T follicular helper cell (primary cell): ENCODE measurements around the gene TCP11.

Experiments
- DNase-seq: peaks from one replicate; pipeline ENCODE4 v3.0.0-alpha.2; 2020; ENCODE audit warnings: low read depth
- total RNA-seq, 2 experiments: gene quantifications; one replicate each; lab custom pipeline; 2026; lab: John Stamatoyannopoulos, UW

Gene TCP11
- 0 reads per million in 2 experiments for total RNA-seq

- no peak for DNase-seq
These were observed at the start of gene TCP11 for GRCh38 chr6:35141007-35141655. TSS of gene TCP11 (minus strand) at chr6:35141339. CDS start at chr6:35140870, 469 bp downstream.

GRCh38 chr6:35190306-35190705 lies 49.2 kb upstream of the TCP11 start:
- DNase-seq: no peak

- no peak for DNase-seq
These were observed 47.7 kb upstream of the TCP11 start for GRCh38 chr6:35188886-35189285.

GRCh38 chr6:35186571-35186970 lies 45.4 kb upstream of the TCP11 start:
- DNase-seq: no peak

- DNase-seq: no peak
These were observed 44.8 kb upstream of the TCP11 start for GRCh38 chr6:35185971-35186370.

- DNase-seq: no peak
These were observed 44.2 kb upstream of the TCP11 start for GRCh38 chr6:35185302-35185681.

- no peak for DNase-seq
These were observed 43.6 kb upstream of the TCP11 start for GRCh38 chr6:35184580-35185301.

GRCh38 chr6:35183935-35184334 lies 42.8 kb upstream of the TCP11 start:
- no peak for DNase-seq

- no peak for DNase-seq
These were observed 42.1 kb upstream of the TCP11 start for GRCh38 chr6:35183281-35183680.

GRCh38 chr6:35181933-35182612 lies 40.9 kb upstream of the TCP11 start:
- DNase-seq: no peak

- no peak for DNase-seq
These were observed 40.3 kb upstream of the TCP11 start for GRCh38 chr6:35181308-35181932.

GRCh38 chr6:35179901-35180535 lies 38.9 kb upstream of the TCP11 start:
- no peak for DNase-seq

- no peak for DNase-seq
These were observed 38.0 kb upstream of the TCP11 start for GRCh38 chr6:35178932-35179832.

- DNase-seq: no peak
These were observed 36.9 kb upstream of the TCP11 start for GRCh38 chr6:35178012-35178411.

GRCh38 chr6:35177596-35177995 lies 36.5 kb upstream of the TCP11 start:
- no peak for DNase-seq

GRCh38 chr6:35177157-35177556 lies 36.0 kb upstream of the TCP11 start:
- DNase-seq: no peak

- no peak for DNase-seq
These were observed 35.3 kb upstream of the TCP11 start for GRCh38 chr6:35176301-35177024.

GRCh38 chr6:35174501-35174900 lies 33.4 kb upstream of the TCP11 start:
- no peak for DNase-seq

GRCh38 chr6:35174088-35174434 lies 32.9 kb upstream of the TCP11 start:
- DNase-seq: no peak

GRCh38 chr6:35173427-35174087 lies 32.4 kb upstream of the TCP11 start:
- no peak for DNase-seq
